HG03139 (cell line): ENCODE results near the gene DDX49.

Source experiments
- ATAC-seq: cut with Tn5 transposase; IDR thresholded peaks from one replicate; pipeline ENCODE4 v1.9.1; 2021; ENCODE audit not compliant: unreplicated experiment

DDX49 gene, protein sequence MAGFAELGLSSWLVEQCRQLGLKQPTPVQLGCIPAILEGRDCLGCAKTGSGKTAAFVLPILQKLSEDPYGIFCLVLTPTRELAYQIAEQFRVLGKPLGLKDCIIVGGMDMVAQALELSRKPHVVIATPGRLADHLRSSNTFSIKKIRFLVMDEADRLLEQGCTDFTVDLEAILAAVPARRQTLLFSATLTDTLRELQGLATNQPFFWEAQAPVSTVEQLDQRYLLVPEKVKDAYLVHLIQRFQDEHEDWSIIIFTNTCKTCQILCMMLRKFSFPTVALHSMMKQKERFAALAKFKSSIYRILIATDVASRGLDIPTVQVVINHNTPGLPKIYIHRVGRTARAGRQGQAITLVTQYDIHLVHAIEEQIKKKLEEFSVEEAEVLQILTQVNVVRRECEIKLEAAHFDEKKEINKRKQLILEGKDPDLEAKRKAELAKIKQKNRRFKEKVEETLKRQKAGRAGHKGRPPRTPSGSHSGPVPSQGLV

GRCh38 chr19:18919086-18919899 is at the start of gene DDX49, which contains the start of gene COPE:
Gene DDX49 (plus strand): TSS chr19:18919715. CDS start chr19:18919742, 27 bp downstream.
Gene COPE (minus strand): TSS chr19:18919387. CDS start chr19:18919348, 39 bp downstream.
- ATAC-seq, result peak; percentile 89

DNA sequence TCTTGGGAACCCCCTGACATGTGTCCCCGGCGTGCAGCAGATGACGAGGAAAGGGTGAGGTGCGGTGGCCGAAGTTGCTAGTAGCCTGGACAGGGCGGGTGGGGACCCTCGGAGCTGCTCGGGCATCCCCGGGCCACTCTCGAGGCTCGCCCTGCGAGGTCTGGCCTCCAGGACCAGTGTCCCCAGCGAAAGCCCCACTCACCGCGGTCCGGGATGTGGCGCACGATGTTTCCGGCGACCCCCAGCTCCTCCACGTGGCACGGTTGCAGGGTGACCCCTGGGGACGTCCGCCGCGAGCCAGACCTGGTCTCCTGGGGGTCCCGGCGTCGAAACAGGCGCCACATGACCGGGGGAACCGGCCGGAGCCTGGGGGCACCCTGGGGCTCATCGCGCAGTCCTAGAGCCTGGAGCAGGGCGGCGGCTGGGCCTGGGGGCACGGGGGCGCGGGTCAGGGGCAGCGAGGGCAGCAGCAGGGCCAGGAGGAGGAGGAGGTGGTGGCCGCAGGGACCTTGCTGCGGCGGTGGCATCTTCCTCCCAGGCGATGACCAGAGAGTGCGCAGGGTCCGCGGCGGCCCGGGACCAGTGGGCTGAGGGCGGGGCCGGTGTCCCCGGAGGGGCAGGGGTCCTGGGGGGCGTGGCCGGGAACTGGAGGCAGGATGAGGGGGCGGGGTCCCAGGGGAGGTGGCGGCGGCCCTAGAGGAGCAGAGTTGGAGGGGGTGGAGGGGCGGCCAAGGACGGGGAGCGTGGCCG is 49.6 kb upstream of the DDX49 start:
- ATAC-seq, result no peak

GRCh38 chr19:18870531-18871172 is 48.9 kb upstream of the DDX49 start:
- no peak for ATAC-seq

DNA sequence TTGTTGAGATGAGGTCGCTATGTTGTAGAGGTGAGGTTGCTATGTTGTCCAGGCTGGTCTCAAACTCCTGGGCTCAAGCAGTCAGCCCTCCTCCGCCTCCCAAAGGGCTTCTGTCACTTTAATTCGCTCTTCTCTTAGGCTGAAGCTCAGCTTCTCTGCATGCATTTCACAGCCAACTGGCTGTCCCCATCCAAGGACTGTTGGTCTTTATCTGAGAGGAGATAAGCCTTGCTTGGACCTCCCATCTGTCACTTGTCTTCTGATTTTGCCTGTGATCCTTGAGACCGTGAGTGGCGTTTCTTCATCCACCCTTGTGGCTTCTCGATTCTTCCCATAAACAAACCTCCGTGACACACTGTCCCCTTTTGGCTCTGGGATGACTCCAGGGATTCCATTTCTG is 48.0 kb upstream of the DDX49 start:
- no peak for ATAC-seq

- no peak for ATAC-seq
These were observed 43.8 kb upstream of the DDX49 start for GRCh38 chr19:18875726-18876125.

DNA sequence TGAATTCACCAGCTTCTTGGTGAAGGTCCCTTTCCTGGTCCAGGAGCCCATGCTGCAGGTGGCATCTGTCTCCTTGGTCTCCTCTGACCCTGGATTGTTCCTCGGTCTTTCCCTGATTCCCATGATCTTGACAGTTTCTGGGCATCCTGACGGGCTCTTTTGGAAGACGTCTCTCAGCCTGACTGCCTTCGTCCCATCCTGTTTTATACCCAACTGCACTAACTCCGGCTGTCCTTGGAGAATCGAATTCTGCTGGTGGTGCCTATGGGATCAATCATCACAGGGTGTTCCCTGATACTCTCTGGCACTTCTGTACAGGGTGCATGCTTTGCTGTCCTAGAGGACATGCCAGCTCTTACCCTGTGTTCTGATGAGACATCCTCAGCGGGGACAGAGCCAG is 42.6 kb upstream of the DDX49 start:
- ATAC-seq, result no peak

DNA sequence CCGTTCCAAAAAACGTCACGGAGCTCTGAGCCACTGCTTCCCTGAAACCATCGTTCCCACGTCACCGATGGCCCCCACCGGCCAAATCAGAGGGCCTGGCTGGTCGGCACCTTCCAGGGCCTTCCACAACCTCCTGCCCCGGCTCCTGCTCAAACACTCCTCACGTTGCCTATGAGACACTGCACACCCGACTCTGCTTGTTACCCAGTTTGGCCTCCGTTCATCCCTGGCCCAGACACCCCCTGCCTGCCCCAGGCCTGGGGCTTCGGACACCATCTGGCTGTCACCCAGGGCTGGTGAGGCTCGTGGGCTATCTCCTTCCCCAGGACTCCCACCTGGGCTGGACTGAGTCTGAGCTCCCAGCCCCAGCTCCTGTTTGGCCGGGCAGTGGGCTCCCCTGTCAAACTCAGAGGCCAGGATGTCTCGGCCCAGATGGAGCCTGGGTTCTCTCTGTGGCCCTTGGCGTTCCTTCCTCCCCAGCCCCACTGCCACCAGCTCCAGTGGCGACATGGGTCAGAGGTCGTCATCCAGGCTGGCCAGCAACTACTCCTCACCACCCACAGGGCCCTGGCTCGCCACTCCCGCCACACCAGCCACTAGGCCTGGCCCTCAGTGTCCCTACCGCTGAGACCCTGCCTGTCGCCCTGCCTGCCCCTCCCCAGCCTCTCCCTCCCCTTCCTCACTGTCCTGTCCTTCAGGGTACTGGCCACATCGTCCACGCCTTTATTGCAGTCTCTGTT is 41.3 kb upstream of the DDX49 start:
- ATAC-seq, result no peak

DNA sequence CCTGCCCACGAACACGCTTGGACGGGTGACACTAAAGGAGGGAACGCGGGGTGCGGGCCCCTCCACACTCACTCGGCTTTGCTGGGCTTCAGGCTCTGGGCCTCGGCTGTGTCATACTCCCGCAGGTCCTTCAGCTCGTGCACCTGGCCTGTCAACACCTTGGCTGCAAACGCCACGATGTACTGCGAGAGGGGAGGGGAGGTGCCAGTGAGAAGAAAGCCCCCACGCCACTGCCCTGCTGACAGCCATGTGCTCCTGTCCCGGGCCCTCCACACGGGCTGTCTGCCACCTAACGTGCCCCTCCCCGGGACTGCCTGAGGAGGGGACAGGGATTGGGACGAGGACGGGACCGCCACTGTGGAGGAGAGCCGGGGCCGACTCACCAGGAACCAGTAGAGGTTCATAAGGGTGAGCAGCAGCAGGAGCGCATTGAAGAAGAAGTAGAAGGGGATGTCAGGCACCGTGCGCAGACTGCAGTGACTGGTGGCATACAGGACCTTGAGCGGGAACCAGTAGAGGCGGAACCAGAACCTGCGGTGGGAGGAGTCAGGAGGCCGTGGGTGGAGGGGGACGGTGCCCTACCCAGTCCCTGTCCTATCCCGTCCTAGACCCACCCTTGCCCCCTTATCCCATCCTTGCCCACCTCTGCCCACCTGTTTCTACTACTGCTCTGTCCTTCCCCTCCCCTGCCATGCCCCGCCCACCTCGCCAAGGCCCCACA is 40.5 kb upstream of the DDX49 start:
- ATAC-seq, result no peak

DNA sequence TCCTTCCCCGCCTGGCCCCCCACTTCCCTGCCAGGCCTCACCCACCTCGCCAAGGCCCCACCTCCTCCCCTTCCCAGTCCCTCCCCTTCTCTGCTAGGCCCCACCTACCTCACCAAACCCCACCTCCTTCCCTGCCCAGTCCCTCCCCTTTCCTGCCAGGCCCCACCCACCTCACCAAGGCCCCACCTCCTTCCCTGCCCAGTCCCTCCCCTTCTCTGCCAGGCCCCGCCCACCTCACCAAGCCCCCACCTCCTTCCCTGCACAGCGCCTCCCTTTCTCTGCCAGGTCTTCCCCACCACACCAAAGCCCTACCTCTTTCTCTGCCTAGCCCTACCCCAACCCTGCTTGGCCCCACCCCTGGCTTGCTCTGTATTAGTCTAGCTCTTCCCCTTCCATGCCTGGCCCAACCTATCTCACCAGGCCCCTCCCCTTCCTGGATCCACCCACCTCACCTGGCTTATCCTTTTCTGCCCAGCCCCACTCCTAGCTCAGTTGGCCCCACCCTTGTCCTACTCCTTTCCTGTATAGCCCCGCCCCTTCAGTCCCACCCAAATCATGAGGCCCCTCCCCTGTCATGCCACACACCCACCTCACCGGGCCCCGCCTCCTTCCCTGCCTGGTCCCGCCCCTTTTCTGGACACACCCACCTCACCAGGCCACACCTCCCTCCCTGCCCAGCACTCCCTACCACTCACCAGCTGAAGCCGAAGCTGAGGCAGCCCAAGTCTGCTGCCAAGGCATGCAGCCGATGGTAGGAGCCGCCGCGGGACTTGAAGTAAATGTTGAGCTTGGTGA is 39.7 kb upstream of the DDX49 start:
- no peak for ATAC-seq

DNA sequence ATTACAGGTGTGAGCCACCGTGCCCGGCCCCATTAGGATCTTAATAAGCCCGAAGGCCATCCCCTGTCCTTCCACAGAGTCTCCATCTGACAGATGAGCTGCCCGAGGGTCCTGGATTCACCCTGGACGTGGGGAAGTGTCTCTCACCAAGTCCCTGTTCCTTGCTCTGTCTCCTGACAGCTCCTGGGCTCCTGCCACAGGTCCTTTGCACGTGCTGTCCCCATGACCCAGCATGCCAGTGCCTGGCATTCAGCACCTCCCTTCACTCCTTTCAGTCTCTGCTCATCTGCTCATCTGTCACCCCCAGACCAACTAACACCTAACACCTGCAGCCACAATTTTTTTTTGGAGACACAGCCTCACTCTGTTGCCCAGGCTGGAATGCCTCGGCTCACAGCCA is 38.0 kb upstream of the DDX49 start:
- no peak for ATAC-seq

- ATAC-seq, result no peak
These were observed 35.8 kb upstream of the DDX49 start for GRCh38 chr19:18883526-18884304.

- ATAC-seq, result no peak
These were observed 32.5 kb upstream of the DDX49 start for GRCh38 chr19:18886972-18887371.

- no peak for ATAC-seq
These were observed 29.4 kb upstream of the DDX49 start for GRCh38 chr19:18889949-18890745.

- no peak for ATAC-seq
These were observed 25.8 kb upstream of the DDX49 start for GRCh38 chr19:18893587-18894253.

DNA sequence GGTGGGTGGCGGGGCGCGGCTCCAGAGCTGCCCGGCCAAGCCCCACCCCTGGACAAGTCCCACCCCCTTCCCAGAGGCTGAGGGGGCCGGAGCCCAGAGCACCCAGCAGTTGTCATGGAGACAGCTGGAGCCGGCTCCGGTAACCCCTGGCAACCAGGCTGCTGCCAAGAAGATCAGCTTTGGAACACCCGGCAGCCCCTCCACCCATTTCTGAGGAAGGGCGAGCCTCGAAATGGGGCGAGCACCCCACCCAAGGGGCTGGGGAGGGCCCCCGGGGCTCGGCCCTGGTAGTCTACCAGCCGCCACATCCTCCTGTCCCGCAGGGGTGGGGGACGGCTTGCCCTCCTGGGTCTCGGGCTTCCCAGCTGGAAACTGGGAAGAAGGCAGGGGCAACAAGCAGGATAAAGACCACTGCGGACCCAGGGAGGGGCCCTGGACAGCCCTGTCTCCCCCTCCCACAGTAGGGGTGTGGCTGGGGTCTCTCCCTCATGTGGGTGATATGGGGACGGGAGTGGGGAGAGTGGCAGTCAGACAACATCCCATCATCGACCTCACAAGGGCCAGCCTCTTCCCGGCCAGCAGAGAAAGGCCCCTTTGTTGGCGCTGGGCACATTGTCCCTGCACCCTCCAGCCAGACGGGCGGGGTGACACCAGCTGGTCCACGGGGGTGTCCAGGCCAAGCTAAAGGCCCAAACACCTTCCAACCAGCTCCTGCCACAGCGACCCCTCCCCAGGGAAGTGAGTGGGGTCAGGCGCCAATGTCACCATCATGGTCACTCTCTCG is 25.1 kb upstream of the DDX49 start:
- no peak for ATAC-seq
